Head of caudate nucleus (tissue), 42 donors: ENCODE measurements around the gene MAEA.

ENCODE experiments used
- DNase-seq, 42 donors: peaks; one replicate each; pipeline versions ENCODE4 v3.0.0 to v3.0.0-alpha.2; 2020 to 2021; ENCODE audit warnings: mixed read lengths in 7 of 42
- intact Hi-C: fragments of 100-400 bp; cut with DNase I; formaldehyde crosslinking; loops from one replicate; pipeline ENCODE4 v1.15.0; 2022

Gene MAEA

DNA sequence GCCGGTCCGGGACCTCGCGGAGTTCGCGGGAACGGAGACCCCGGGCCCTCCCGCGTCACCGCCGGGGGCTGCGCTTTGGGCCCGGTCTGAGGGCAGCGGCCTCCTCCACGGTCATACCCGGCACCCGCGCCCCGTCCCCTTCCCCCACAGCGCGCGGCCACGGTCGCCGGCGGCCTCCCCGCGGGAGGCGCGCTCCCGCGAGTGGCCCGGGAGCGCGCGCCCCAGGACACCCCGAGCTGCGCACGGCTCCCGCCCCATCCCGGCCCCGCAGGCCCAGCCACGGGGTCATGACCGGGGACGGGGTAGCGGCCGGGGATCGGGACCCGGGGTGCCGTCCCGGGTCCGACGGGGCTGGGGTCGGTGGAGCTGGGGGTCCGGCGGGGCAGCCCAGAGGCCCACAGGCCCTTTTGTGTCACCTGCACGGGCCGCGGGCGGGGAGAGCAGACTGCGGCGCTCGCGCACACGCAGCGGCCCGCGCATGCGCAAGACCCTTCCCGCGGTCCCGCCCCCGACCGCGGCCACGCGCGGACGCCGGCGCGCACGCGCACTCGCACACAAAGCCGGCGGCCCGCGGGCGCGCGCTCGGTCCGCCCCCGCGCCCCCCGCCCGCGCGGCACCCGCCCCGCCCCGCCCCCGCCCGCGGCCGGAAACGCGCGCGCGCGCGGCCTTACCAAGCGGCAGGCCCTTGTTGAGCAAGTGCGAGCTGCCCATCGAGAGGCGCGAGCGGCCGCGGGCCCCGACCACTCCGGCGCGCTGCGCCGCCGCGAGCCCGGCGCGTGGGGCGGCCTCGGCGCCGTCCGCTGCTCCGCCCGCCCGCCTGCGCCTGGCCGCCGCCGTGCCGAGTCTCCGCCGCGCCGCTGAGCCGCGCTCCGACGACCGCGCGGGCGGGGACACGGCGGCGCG lies 41.2 kb upstream of the MAEA start, which contains the start of gene CTBP1:
CTBP1 (minus strand) TSS at position 886 of the 903 bp plus-strand sequence. CDS start 7,799 bp downstream, outside the sequence.
- intact Hi-C loops = loop anchor here (1.0 to 10.0 kb wide), 3 partner anchors 40 to 99 kb away; partner anchors contain the start of genes MAEA and UVSSA
- DNase-seq = peak in 39 of 42 donors; percentile 38 to 88 (median 73)

DNA sequence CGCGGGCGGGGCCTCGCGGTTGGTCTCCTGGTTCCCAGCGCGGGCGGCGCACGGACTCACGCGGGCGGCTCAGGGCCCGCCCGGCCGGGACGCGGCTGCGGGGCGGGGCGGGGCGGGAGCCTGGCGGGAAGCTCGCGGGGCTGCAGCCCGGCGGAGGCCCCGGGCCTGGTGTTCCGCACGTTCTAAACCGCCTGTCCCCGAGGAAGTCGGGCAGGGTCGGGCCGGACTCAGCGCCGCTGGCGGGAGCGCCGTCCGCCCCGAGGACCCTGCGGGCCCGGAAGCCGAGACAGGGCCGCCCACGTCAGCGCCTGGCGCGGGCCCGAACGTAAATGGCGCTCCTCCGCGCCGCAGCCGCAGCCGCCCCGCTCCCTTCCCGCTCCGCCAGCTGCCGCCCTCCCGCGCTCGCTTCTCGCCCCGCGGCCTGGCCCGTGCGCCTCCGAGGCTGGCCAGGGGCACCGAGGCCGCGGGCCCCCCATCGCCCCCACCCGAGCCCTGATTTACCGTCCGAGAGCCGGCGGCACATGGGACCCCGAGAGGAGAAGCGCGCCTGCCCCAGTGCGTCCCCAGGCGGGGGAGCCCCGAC lies 40.5 kb upstream of the MAEA start:
- peak; percentile 40 to 95 (median 90) for DNase-seq
- intact Hi-C loops = loop anchor here (2.0 to 10.0 kb wide), 2 partner anchors 40 to 84 kb away; partner anchors contain the start of gene MAEA

DNA sequence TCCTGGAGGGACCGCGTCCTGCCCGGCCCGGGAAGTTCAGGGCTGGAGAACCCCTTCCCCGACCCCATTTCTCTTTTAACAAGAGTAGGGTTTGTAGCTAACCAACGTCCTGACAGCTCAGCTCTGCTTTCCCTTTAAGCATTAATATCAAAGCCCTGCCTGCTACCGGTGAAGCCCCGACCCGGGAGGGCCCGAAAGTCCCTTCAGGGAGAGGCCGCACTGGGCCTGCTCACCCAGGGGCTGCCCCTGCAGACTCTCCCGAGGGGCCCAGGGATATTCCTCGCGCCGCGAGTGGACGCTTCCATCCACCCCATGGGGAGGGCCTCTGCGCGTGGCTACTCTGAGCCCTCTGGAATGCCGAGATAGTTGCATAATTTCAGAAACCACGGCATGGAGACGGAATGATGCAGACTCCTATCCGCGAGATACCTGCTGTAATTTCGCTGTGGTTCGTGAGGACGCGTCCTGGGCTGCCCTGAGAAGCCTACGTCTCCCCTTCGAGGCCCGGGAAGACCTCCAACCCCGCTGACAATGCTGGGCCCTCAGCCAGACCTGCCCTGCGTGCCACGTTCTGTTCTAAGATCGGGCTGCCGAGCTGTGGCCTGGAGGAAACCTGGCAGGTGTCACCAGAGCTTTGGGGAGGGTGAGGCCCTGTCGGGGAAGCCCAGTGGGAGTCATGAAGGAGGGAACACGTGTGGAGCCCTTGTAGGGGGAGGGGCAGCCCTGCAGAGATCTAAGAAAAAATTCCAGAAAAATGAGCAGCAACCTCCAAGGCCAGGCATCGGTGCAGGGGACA lies 39.8 kb upstream of the MAEA start:
- intact Hi-C loops = loop anchor here (2.0 to 10.0 kb wide), 2 partner anchors 39 to 85 kb away; partner anchors contain the start of gene MAEA
- peak in 4 of 42 donors; percentile 16 to 50 (median 45) for DNase-seq

DNA sequence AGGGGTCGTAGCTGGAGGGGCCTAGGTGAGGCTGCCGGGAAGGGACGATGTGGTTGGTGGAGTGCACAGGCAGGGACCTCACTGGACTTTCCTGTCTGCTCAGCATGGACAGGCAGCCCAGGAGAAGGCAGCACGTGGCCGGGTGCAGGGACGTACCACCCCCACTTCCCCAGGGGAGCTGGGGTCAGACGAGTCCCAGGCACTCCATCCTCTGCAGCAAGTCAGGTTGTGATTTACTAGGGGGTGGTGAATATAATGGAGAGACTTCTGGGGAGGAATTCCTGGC lies 39.2 kb upstream of the MAEA start:
- intact Hi-C loops = no loop called here

DNA sequence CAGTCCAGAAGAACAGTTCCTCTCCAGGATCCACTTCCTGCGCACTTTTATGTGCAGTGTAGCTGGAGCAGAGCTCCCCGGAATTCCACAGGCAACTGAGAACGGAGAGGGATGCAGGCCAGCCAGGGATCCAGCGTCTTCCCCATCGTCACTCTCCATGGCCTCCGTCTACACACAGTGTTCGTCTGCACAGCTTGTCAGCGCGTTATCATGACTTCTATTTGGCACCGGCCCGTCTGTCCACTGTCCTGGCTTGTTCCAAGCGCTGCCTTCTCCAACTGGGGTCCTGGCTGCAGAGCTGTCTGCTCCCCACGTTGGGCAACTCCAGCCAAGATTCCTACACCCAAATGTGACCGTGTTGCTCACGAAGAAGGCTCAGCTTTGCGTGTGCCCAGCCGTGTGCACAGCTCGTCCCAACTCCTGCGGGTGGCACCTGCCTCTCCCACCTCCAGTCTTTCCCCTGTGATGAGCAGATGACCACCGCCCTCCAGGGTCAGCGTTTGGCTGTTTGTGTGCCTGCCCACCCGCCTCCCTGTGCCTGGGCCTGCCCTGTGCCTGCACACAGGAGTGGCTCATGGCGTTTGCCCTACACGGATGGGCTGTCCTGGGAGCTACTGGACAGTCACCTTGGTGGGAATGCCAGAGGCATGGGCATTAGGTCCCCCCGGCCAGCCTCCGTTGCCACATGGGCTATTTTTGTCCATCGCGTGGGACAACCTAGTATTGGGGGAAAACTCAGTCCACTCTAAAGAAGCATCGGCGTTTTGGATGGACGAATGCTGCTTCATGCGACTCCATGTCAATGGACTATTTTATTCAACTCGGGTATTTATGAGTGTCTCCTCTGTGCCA lies 38.5 kb upstream of the MAEA start:
- peak in 1 of 42 donors; percentile 19 for DNase-seq
- intact Hi-C loops = no loop called here

More for the DNA sequence above, 39.2 kb upstream of the MAEA start:
- DNase-seq = peak in 1 of 42 donors; percentile 20

DNA sequence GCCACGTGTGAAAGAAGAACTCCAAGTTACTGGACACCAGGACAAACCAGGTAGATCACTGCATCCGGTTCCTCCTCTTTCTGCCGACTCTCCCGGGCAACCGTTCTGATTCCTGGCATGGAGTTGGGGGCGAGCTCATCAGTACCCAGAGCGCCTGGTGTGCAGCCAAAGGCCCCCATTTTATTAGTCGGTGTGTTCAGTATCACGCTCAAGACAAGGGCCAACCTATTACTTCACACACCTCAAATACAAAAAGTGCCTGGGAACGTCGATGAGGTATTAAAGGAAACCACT lies 38.0 kb upstream of the MAEA start:
- DNase-seq = peak in 1 of 42 donors; percentile 11
- intact Hi-C loops = no loop called here

DNA sequence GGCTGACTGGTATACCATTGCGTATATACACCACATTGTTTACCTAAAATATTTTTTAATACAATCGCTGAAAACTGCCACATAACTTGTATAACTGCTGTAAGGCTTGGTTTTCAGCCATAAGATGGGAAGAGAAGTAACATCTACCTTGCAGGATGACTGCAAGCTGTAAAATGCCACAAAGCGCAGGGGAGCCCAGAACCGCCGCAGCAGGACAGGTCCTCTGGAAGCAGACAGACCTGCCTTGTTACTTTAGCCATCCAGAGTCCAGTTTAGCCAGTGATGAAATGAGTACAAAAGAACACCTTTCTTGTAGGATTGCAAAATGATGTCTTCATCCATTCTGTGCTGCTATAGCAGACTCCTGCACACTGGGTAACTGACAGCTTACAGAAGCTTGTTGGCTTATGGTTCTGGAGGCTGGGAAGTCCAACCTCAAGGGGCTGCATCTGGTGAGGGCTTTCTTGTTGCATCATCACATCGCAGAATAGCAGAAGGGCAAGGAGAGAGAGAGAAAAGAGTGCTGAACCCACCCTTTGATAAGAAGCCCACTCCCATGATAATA lies 36.7 kb upstream of the MAEA start:
- DNase-seq = peak in 1 of 42 donors; percentile 6
- intact Hi-C loops = no loop called here

DNA sequence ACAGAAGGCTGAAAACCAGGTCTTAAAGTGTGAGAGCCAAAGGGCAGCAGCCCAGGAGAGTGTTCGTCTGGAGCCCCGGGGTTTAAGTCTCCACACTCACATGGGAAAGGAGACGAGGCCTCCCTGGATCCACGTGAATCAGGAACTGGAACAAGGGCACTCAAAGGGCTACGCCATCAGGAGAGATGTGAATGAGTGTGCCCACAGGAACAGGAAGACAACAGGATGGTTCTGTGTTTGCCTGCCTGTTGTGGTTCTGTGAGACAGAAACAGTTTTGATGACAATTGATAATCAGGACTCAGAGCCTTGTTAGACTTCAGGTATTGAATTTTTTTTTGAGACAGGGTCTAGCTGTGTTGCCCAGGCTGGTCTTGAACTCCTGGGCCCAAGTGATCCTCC lies 35.9 kb upstream of the MAEA start:
- intact Hi-C loops = no loop called here
- DNase-seq = no peak

DNA sequence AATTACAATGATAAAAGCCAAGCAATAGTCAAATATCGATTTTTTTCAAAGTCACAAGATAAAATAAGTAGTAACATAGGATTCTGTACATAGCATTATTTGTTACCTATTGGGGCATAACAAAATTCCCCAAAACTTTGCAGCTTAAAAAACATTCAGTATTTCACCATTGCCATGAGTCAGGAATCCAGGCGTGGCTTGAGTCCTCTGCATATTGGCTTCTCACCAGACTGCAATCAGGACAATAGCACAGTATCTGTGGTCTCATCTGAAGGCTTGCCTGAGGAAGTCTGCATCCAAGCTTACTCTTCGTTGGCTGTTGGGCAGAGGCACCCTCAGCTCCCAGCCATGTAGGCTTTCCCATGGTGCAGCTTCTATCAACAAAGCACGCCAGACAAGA lies 34.5 kb upstream of the MAEA start:
- intact Hi-C loops = no loop called here
- DNase-seq = peak in 1 of 42 donors; percentile 2

DNA sequence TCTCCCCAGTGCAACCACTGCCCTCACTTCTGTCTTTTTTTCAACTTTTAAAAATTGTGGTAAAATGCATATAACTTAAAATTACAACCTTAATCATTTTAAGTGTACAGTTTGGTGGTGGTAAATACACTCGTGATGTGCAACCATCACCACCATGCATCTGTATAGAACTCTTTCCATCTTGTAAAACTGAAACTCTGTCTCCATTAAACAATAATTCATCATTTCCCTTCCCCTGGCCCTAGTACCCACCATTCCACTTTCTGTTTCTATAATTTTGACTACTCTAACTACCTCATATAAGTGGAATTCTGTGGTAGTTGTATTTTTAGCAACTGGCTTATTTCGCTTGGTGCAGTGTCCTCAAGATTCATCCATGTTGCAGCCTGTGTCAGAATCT lies 34.0 kb upstream of the MAEA start:
- intact Hi-C loops = no loop called here
- no peak for DNase-seq

DNA sequence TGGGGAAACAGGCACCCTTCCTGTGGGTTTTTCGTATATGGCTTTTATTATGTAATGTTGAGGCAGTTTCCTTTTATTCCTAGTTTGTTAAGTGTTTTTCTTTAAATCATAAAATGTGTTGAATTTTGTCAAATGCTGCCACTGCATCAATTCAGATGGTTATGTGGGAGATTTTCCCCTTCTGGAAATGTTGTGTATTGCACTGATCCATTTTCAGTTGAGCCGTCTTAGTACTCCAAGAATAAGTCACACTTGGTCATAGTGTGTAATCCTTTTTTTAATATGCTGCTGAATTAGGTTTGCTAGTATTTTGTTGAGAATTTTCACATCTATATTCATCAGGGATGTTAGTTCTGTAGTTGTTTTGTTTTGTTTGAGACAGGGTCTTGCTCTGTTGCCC lies 31.2 kb upstream of the MAEA start:
- DNase-seq = no peak
- intact Hi-C loops = no loop called here

DNA sequence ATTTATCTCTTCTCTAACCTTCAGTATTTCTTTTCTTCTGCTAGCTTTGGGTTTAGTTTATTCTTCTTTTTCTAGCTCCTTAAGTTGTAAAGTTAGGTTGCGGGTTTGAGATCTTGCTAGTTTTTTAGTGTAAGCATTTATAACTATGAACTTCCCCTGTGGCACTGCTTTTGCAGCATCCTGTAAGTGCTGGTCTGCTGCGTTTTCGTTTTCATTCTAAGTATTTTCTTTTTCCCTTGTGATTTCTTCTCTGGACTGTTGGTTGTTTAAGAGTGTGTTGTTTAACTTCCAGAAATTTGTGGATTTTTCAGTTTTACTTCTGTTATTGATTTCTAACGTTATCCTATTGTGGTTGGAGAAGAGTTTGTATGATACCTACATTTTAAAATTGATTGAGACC lies 29.7 kb upstream of the MAEA start:
- intact Hi-C loops = no loop called here
- no peak for DNase-seq

DNA sequence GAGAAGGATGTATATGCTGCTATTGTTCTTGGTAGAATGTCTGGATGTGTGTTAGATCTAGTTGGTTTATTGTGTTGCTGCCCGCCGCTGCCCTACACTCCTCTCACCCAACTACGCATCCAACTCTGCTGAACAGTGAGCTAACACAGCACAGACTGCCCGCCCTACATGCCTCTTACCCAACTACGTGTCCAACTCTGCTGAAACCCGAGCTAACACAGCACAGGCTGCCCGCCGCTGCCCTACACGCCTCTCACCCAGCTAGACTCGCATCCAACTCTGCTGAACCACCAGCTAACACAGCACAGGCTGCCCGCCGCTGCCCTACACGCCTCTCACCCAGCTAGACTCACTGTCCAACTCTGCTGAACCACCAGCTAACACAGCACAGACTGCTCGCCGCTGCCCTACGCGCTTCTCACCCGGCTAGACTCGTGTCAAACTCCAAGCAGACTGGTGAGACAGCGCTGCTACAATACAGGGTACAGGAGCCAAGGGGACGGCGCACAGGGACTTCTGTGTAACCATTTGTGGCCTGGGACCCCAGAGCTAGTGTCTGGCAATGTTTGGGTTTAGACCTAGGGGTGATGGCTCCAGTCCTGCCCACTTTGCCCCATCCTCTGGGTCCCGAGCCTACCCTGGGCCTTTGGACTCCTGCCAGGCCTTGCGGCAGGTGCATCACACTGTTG lies 29.1 kb upstream of the MAEA start:
- intact Hi-C loops = no loop called here
- peak in 1 of 42 donors; percentile 14 for DNase-seq

DNA sequence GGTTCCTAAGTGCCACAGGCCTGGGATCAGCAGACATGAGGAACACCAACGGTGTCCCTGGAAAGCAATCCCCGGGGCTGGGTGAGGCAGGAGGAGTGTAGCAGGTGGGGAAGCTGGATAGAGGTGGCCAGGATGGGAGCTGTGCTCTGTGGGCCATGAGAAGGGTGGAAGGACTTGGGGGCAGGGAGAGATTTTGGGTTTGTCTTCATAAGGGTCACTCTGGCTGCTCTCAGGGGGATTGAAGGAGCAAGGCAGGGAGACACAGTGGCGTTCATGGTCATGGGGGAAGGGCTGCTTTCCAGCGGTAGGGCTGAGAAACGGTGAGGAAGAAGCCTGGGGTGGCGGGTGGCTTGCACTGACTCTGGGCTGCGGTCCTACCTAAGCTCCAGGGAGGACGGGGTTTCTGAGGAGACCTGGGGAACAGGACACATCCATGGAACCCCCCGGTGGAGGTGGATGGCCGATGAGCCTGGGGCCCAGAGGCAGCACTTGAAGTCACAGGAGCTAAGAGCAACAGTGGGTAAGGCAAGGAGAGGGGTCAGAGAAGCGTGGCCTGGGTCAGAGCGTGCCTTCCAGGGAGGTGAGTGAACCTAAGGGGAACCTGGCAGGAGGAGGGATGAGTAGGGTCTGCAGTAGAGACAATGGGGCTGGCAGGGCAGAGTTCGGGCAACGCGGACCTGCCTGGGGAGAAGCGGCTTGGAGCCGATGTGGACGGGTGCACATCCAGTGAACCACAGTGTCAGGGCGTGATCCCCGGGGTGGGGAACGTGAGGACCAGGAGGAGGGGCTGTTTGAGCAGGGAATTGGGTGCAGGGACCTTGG lies 28.4 kb upstream of the MAEA start:
- DNase-seq = peak in 1 of 42 donors; percentile 5
- intact Hi-C loops = no loop called here

DNA sequence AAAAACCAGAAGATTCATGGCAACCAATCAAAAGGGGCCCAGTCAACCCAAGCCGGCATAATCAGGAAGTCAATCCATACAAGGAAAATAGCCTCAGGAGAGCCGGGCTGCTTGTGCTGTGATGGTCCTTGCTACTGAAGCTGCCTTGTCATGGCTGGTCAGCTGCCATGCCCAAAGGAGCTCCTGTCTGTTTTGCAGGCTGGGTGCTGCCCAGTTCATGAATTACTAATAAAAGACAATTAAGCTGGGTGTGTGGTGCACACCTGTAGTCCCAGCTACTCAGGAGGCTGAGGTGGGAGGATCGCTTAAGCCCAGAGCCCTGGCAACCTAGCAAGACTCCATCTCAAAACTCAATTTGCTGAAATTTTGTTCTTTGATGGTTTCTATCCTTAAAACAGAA lies 24.7 kb upstream of the MAEA start:
- DNase-seq = no peak
- intact Hi-C loops = no loop called here

DNA sequence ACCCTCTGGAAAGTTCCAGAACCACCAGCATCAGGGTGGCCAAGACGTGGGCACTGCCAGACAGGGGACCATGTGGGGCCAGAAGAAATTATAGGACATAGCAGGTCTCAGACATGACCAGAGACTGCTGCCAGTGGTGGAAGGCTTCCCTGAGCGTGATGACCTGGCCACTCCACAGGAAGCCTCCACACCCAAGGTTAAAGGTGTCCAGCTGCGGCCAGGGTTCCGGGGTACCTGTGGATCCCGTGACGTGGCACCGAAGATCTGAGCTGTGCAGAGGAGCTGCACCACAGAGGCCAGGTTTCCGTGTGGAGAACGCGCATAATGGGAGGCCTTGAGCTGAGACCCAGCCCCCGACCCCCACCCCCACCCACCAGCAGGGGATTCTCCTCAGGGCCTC lies 24.3 kb upstream of the MAEA start:
- intact Hi-C loops = no loop called here

More for the DNA sequence above, 24.3 kb upstream of the MAEA start:
- peak in 1 of 42 donors; percentile 6 for DNase-seq
